Measurements from ENCODE around the gene SIM1.

Gene SIM1

GRCh38 chr6:100457311-100457990 lies 7.3 kb downstream of the SIM1 start:
- DNase-seq (ENCODE audit: low read depth in 1 of 2, low spot score in 1 of 2): no peak

DNA sequence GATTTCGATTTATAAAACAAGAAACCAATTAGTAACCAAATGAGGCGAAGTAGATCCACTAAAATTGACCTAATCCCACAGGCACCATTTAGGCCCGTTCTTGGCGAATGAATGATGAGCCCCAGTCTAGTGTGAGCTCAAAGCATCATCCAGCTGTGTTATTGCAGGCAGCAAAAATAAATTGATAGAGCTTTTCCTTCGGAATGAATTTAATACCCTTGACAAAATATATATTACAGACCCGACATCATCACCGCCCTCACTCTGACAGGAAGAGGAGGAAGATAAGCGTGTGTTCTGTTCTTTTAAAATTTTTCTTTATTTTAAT lies 7.8 kb downstream of the SIM1 start:
- DNase-seq (ENCODE audit: low read depth in 1 of 2, low spot score in 1 of 2): no peak

DNA sequence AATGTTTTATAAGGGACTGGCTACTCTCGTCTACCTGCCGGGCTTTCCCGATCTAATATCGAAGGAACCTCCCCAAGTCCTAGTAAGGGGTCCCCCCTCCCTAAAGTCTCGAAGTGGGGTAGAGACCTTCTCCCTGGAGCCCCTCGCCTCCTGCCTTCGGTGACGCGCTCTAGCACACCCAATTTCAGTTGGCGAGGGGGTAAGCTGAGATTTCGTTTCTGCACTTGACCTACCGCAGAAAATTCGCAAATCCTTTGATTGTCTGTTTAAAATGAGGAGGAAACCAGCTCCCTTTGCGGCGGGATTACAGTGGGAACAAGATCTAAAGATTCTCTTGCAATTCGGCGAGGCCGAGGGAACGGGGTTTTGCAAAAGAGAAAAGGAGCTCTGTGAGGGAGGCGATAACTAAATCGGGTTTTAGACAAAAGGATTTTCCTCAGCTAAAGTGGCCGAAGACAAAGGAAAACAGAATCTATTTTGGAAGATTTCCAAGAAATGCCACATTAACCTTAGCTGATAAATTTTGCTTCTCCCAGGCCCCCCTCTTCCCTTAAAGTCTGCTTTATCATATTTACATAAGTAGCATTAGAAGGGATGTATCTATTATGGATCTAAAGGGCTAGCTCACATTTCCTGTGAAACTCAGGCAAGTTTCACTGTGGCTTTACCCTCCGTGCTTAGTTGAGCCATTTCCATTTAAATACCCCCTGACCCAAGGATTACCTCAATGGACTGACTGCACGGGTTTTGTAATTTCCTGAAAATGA lies 8.4 kb downstream of the SIM1 start:
- no peak for DNase-seq (ENCODE audit: low read depth in 1 of 2, low spot score in 1 of 2)

GRCh38 chr6:100455230-100456124 lies 9.2 kb downstream of the SIM1 start:
- DNase-seq (ENCODE audit: low read depth in 1 of 2, low spot score in 1 of 2): no peak

GRCh38 chr6:100454551-100455229 lies 10.0 kb downstream of the SIM1 start:
- DNase-seq (ENCODE audit: low read depth in 1 of 2, low spot score in 1 of 2): no peak

DNA sequence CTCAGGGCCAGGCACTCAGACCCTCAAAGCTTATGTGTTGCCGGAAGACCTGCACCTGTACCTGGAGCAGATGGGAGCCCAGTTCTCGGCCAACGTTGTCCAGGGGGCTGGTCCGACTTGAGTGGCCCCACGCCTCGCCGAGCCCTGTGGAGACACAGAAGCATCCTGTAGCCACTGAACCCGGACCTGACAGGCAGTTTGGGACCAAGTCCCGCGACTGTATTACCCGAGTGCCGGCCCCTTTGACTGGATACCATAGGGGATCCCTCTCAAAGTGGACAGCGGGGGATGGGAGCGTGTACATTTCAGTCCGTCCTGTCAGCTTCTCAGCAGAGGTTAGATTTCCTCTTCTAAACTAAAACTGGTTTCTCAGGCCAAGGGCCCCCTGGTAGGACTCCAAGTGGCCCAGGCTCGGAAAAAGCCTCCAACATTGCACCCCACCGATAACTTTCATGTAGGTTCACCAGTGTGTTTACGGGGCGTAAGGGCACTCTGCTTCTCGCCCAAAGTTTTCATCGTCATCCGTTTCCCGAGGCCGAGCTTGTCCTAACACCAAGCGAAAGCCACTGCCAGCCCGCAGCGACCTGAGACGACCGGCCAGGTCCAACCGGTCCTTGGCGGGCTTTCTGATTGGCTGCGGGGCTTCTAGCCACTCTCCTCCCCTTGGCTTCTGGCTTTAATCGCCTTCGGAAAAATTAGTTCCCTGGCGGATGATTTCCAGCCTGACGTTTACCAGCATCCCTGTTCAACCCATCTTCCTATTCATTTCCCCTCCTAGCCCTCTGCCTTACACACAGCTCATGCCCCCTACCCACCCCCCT lies 10.8 kb downstream of the SIM1 start:
- DNase-seq (ENCODE audit: low read depth in 1 of 2, low spot score in 1 of 2): no peak

DNA sequence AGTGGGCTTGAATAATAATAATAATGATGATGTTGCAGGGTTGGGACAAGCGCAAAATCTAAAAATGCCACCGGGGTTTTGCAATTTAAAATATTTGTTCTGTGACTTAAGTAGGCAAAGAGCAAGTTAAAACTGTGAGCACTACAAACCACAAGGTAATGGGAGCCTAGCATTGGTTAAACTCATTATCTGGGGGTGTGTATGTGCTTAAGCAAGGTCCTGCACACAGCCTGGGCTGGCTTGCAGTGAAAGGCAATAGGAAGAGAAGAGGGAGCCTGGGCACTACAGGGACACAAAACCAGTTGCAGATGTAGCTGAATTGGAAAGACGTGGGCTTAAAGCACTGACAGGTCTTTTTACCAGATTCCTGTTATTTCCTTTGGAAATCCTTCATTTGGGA lies 11.7 kb downstream of the SIM1 start:
- no peak for DNase-seq (ENCODE audit: low read depth in 1 of 2, low spot score in 1 of 2)

DNA sequence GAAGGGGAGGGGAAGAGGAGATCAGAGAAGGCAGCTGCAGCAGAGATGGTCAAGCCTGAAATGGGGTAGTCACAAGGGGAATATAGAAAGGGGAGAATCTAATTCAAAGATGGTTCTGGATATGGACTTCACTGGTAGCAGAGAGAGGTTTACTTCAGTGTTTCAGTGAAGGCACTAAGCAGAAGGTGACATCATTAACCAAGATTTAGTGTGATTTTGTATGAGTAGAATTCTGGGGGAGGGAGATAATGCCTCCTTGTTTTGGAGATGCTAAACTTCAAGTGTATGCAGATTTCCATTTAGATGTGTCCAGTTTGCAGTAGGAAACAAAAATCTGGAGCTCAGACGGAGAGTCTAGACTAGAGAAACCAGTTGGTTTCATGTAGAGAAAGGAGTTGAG lies 13.1 kb downstream of the SIM1 start:
- no peak for DNase-seq (ENCODE audit: low read depth in 1 of 2, low spot score in 1 of 2)

GRCh38 chr6:100449239-100449691 lies 15.5 kb downstream of the SIM1 start:
- DNase-seq (ENCODE audit: low read depth in 1 of 2, low spot score in 1 of 2): no peak

GRCh38 chr6:100447900-100448748 lies 16.6 kb downstream of the SIM1 start:
- no peak for DNase-seq (ENCODE audit: low read depth in 1 of 2, low spot score in 1 of 2)

GRCh38 chr6:100447081-100447899 lies 17.4 kb downstream of the SIM1 start:
- no peak for DNase-seq (ENCODE audit: low read depth in 1 of 2, low spot score in 1 of 2)

DNA sequence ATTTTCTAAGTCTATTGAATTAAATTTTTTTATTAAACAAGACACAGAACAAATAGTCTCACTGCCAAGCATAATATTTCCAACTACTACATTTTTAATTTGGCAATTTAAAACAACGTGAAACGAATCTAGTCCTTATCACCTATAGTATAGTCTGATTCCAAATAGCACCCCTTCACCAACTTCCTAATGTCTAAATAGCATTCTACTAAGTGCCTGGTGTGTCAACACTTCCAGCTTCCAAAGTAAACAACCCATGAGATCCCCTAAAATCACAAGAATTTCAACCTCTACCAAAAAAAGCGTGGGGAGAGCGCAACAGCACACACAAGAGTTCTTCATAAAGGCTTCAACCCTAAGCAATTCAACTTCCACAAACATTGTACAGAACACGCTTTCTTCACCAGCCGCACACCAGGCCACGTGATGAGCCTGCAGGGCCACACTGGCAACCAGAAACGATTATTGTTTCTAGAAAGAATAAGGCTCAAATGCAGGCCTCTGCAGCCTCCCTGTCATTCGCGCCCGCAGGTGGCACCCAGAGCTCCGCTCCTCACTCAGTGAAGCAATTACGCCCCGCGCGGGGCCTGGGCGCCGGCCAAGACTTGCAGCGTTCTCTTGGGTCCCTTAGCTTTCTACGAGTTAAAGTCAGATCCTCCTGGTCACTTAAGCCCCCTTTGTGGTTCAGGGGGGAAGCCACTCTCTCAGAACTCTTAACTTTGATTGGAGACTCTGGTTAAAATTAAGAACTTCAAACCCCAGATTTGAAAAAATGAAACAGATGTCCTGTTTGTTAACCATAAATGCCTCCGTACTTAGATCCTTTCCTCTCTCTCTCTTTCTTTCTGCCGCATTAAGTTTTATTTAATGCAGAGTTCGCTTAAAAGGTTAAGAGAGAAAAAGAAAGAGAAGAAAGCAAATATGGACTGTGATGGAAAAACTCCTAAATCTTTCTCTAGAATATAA lies 18.3 kb downstream of the SIM1 start:
- no peak for DNase-seq (ENCODE audit: low read depth in 1 of 2, low spot score in 1 of 2)

DNA sequence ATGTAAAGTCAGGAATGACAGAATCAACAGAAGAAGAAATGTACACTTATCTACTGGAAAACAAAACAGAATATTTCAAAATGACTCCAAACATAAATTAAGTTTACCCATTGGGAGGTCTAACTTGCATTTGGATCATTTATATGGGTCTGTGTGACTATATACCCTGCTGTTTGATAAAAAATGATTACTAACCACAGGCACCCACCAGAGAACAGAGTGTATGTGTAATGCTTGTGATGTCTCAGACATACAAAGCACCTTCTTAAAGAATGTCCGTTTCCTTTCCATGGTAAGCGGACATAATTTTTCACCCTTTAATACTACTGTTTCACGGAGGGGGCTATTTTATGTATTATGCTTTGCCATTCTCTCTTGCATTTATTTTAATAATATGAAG lies 19.2 kb downstream of the SIM1 start:
- no peak for DNase-seq (ENCODE audit: low read depth in 1 of 2, low spot score in 1 of 2)

DNA sequence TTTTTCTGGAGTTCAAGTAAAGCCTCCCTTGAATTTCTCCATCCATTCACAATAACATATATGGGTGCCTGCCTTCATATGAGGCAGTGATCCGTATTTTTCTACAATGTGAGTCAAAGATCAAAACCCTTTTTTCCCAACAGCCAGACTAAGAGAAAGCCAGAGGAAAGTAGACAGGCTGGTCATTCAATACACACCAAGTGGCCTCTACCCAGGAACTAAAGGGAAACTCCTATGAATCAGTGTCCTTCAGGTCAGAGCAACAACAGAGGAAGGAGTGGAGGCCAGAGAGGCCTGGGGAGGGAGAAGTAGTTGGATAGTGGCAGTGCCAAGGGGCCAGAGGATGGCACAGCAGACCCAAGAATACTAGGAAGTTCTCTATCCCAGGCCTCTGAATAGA lies 23.8 kb downstream of the SIM1 start:
- DNase-seq (ENCODE audit: low read depth in 1 of 2, low spot score in 1 of 2): no peak

GRCh38 chr6:100435299-100435698 lies 29.4 kb downstream of the SIM1 start:
- DNase-seq (ENCODE audit: low read depth in 1 of 2, low spot score in 1 of 2): no peak

- no peak for DNase-seq (ENCODE audit: low read depth in 1 of 2, low spot score in 1 of 2)
These were observed 30.8 kb downstream of the SIM1 start for GRCh38 chr6:100433726-100434435.

- DNase-seq (ENCODE audit: low read depth in 1 of 2, low spot score in 1 of 2): no peak
These were observed 32.6 kb downstream of the SIM1 start for GRCh38 chr6:100432136-100432535.

Measured in stimulated activated CD4-positive, alpha-beta T cell treated with anti-CD3 and anti-CD28 coated beads, Interleukin-15, amount 100 ng/mL, for 1 hour (primary cell).